CD4-positive, alpha-beta T cell treated with Interferon gamma for 1 hour (primary cell): ENCODE data around the gene ACTR3.

Experiments used
- DNase-seq: peaks from one replicate; pipeline ENCODE4 v3.0.0-alpha.2; 2020

ACTR3 gene

DNA sequence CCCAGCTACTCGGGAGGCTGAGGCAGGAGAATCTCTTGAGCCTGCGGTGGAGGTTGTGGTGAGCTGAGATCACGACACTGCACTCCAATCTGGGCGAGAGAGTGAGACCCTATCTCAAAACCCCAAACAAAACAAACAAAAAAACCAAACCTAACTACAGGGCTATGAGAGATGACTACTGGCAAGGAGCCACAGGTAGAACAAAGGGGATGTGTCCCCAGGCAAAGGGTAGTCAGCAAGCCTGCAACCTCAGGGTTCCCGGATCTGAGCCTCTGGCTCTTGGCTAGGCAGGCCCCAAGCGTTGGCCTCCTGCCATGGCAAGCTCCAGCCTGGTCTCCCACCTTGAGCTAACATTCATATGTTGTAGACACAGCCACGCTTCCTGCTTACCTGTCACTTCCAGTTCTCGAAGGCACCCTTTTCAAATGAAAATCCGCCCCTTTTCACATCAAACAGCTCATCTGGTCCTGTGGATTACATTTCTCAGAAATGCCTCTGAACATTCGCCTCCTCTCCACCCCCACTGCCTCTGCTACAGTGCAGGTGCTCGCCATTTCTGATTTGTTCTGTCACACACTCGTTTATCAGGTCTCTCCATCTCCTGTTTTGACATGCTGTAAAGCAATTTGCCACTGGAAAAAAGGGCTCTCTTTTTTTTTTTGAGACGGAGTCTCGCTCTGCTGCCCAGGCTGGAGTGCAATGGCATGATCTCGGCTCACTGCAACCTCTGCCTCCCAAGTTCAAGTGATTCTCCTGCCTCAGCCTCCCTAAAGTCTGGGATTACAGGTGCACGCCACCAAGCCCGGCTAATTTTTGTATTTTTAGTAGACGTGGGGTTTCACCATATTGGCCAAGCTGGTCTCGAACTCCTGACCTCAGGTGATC is 13.1 kb upstream of the ACTR3 start:
- DNase-seq = peak; percentile 70

- no peak for DNase-seq
Observed at GRCh38 chr2:113877711-113878598, 11.9 kb upstream of the ACTR3 start.

DNA sequence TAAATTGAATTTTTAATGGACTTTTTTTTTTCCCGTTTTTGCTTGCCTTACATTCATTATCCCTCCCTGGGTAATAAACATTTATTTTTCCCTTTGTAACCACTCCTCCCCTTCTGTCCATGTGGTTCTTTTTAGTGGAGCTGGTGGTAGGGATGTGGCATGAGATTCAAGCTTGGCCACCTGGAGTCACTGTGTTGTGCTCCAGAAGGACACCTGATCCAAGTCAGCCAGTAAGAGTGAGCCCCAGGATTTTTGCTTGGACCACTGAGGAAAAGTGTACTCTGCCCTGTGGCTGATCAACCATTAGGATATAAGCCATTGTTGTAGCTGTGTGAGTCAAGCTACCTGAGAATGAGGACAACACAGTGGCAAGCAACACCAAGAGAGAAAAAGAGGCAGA is 11.1 kb upstream of the ACTR3 start:
- no peak for DNase-seq

GRCh38 chr2:113879457-113879856 is 10.4 kb upstream of the ACTR3 start:
- no peak for DNase-seq

DNA sequence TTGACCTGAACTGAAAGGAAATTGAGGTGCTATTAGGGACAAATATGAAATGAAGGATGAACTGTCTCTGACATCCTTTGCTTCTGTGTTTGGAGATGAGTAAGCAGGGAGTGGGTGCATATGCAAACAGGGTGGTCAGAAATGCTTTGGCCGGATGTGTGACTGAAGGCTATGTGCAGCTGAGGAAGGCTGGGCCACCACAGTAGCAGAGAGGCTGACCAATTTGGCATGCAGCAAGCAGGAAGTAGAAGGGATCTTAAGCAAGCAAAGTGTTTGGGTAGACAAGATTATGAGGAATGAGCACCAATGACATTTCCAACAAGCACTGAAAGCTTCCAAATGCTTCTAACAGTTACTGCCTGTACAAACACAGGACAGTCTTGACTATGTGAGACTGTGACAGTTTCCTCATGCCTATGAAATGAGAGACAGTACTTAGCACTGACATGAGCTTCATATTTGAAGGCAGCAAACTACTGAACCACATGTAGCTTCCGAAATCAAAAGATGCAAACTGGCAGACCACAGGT is 3.3 kb upstream of the ACTR3 start:
- peak; percentile 62 for DNase-seq

DNA sequence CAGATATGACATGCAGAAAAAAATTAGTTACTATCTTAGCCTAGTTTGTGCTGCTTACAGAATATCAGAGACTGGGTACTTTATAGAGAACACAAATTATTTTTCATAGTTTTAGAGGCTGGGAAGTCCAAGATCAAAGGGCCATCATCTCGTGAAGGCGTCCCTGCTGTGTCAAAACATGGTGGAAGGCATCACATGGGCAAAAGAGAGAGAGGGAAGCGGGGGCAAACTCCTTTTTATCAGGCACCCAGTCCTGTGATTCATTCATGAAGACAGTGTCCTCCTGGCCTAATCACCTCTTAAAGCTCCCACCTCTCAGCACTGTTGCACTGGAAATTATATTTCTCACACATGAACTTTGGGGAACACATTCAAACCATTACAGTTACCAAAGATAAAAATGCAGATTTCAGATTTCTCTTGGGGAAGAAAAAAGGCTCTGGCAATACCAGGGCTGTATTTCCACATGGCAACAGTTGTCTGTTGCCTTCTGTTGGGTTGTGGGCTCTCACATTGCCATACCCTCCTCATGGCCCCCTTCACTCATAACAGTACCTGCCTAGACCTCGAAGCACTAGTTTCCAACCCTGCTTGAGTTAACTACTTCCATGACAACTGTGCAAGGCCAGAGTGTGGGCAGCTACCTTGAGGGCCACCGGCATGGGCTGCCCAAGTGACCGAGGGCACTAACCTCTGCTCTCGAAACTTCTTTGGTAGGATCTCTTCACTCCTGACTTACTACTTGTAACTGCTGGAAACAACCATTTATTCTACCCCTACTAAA is 2.7 kb upstream of the ACTR3 start:
- DNase-seq = no peak

- DNase-seq = no peak
Observed at GRCh38 chr2:113888641-113889470, 1.0 kb upstream of the ACTR3 start.

DNA sequence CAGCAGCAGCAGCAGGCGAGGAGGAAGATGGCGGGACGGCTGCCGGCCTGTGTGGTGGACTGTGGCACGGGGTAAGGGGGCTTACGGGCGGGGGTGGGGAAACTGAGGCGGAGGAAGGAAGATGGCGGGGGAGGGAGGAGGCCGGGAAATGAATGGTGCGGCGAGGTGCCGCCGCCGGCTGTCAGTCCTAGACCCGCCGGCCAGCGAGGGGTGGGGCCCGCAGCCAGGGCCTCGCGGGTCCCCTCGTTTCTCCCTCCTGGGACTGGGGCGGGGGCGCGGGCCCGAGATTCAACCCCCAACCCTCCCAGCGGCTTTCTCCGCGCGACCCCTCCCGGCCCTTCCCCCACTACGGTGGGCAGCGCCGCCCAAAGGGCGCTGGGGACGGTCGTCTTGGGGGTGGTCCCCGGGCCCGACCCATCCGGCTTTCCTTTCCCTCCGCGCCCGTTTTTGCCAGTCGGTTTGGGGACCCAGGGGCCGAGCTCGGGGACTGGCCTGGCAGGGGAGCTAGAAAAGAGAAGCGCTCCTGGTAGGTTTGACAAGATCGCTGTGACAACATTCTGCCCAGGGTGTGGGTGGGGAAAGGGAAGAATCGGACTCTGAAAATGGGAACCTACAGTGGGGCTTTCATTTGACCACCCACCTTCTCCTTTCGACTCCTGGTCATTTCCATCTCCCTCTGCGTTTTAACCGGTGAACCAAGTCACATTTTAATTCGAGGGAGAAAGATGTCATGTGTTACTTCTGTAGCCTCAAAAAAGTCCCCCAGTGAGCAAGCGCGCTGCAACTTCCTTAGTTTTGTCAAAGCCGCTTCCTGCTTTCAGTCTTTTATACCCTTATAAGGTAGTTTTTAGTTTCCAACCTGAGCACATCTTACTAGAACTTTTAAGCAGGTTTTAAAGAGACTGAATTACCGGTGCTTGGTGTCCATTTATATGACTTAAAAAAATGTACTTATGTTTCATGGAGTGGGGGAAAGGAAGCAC is 655 bp downstream of the ACTR3 start:
- peak; percentile 78 for DNase-seq

GRCh38 chr2:113891265-113891959 is 1.5 kb downstream of the ACTR3 start:
- no peak for DNase-seq

- DNase-seq = no peak
Observed at GRCh38 chr2:113892004-113892710, 2.3 kb downstream of the ACTR3 start.

- DNase-seq = no peak
Observed at GRCh38 chr2:113894156-113894743, 4.4 kb downstream of the ACTR3 start.

GRCh38 chr2:113895301-113895700 is 5.4 kb downstream of the ACTR3 start:
- no peak for DNase-seq

- no peak for DNase-seq
Observed at GRCh38 chr2:113895819-113896563, 6.1 kb downstream of the ACTR3 start.

GRCh38 chr2:113896791-113897190 is 6.9 kb downstream of the ACTR3 start:
- no peak for DNase-seq

GRCh38 chr2:113898081-113898480 is 8.2 kb downstream of the ACTR3 start:
- DNase-seq = no peak

- no peak for DNase-seq
Observed at GRCh38 chr2:113899166-113899565, 9.3 kb downstream of the ACTR3 start.

- no peak for DNase-seq
Observed at GRCh38 chr2:113901943-113902342, 12.1 kb downstream of the ACTR3 start.

GRCh38 chr2:113905886-113906285 is 16.0 kb downstream of the ACTR3 start:
- no peak for DNase-seq
